HG03565 (cell line): ENCODE results near the gene TSC1.
A peak's percentile ranks its signal among the peaks of the same experiment; 100 is the strongest.

Experiments
- ATAC-seq: cut with Tn5 transposase; IDR thresholded peaks from one replicate; pipeline ENCODE4 v1.9.1; 2021; ENCODE audit warnings: mild to moderate bottlenecking, moderate library complexity; ENCODE audit not compliant: unreplicated experiment

Gene TSC1

GRCh38 chr9:132894862-132895835, 49.3 kb downstream of the TSC1 start:
- no peak for ATAC-seq

- no peak for ATAC-seq
Measured at GRCh38 chr9:132894346-132894745, 50.1 kb downstream of the TSC1 start.

- no peak for ATAC-seq
Measured at GRCh38 chr9:132892400-132892799, 52.0 kb downstream of the TSC1 start.

- no peak for ATAC-seq
Measured at GRCh38 chr9:132888151-132888550, 56.3 kb downstream of the TSC1 start.

GRCh38 chr9:132887181-132888120, 57.0 kb downstream of the TSC1 start:
- no peak for ATAC-seq

GRCh38 chr9:132886334-132886725, 58.1 kb downstream of the TSC1 start:
- no peak for ATAC-seq

GRCh38 chr9:132885720-132886333, 58.6 kb downstream of the TSC1 start:
- ATAC-seq = no peak

GRCh38 chr9:132883349-132884294, 60.8 kb downstream of the TSC1 start:
- no peak for ATAC-seq

- ATAC-seq = no peak
Measured at GRCh38 chr9:132882616-132883015, 61.8 kb downstream of the TSC1 start.

GRCh38 chr9:132881826-132882225, 62.6 kb downstream of the TSC1 start:
- ATAC-seq = no peak

- ATAC-seq = no peak
Measured at GRCh38 chr9:132880324-132880661, 64.1 kb downstream of the TSC1 start.

GRCh38 chr9:132879457-132880323, 64.7 kb downstream of the TSC1 start:
- ATAC-seq = no peak

- ATAC-seq = no peak
Measured at GRCh38 chr9:132878695-132879456, 65.5 kb downstream of the TSC1 start, which contains the start of gene SPACA9. Gene SPACA9, plus strand, starts transcription at chr9:132878898. Its CDS starts 5,050 bp downstream, at chr9:132883948.

GRCh38 chr9:132877824-132878694, 66.4 kb downstream of the TSC1 start, which contains the start of gene AK8:
Gene AK8, minus strand, starts transcription at chr9:132878284. Its CDS starts 29 bp downstream, at chr9:132878255.
- peak; percentile 70 for ATAC-seq

GRCh38 chr9:132877458-132877823, 67.0 kb downstream of the TSC1 start:
- ATAC-seq = no peak

GRCh38 chr9:132876849-132877248, 67.6 kb downstream of the TSC1 start:
- no peak for ATAC-seq

GRCh38 chr9:132875159-132875558, 69.3 kb downstream of the TSC1 start:
- ATAC-seq = no peak
